CD4-positive, alpha-beta memory T cell (primary cell): ENCODE results near the gene DLGAP1. TPM values are rescaled to one million over a fixed set of nuclear protein-coding genes. Genes with fewer than 3 reads are reported as not detected.
"Not testable (repeated sequence)": the region's sequence is repeated elsewhere in the genome, so short reads cannot be mapped to it uniquely, and the experiment has no call there.

Experiments
- CTCF ChIA-PET: fragments of 350-600 bp; sonication (Branson Sonifier 250); formaldehyde crosslinking; loops from one replicate; lab custom pipeline; 2021; ENCODE audit warnings: inconsistent platforms; ENCODE audit not compliant: partially characterized antibody; lab: Charles Lee
- POLR2A ChIA-PET: fragments of 350-600 bp; sonication (Branson Sonifier 250); formaldehyde crosslinking; loops from one replicate; lab custom pipeline; 2021; ENCODE audit not compliant: partially characterized antibody; lab: Charles Lee
- DNase-seq, 5 donors: peaks; one replicate each; pipeline versions ENCODE4 v3.0.0 to v3.0.0-alpha.2; 2020 to 2022; ENCODE audit warnings: mixed read lengths in 1 of 5
- H3K27ac ChIP-seq: one replicate; pipeline ENCODE4 v1.7.0; 2013; ENCODE audit warnings: low read depth, low read length
- H3K27me3 ChIP-seq: 2 replicates; pipeline ENCODE4 v1.7.0; 2013; ENCODE audit warnings: mild to moderate bottlenecking, low read length, moderate library complexity; ENCODE audit not compliant: insufficient read depth
- H3K36me3 ChIP-seq: 2 replicates; pipeline ENCODE4 v1.7.0; 2013; ENCODE audit warnings: mild to moderate bottlenecking, low read length, moderate library complexity; ENCODE audit not compliant: insufficient read depth
- H3K4me1 ChIP-seq: 2 replicates; pipeline ENCODE4 v1.7.0; 2013; ENCODE audit warnings: mild to moderate bottlenecking, low read length, moderate library complexity; ENCODE audit not compliant: insufficient read depth
- H3K4me3 ChIP-seq, 2 donors: one replicate each; pipeline ENCODE4 v1.7.0; 2013; ENCODE audit warnings: low read length in 2 of 2, mild to moderate bottlenecking in 1 of 2
- H3K9me3 ChIP-seq, 2 donors: one replicate each; pipeline ENCODE4 v1.7.0; 2013; ENCODE audit warnings: low read length in 2 of 2, control low read depth in 1 of 2; ENCODE audit not compliant: control insufficient read depth in 1 of 2
- H3K27ac Mint-ChIP-seq, 7 donors: one replicate each; pipeline ENCODE4 v1.8.0; 2020 to 2021; ENCODE audit warnings: mixed read lengths in 7 of 7, mild to moderate bottlenecking in 6 of 7, inconsistent platforms in 3 of 7, moderate library complexity in 3 of 7
- H3K27me3 Mint-ChIP-seq, 2 donors: one replicate each; pipeline ENCODE4 v1.8.0; 2020 to 2021; ENCODE audit warnings: mixed read lengths in 2 of 2
- H3K36me3 Mint-ChIP-seq, 2 donors: one replicate each; pipeline ENCODE4 v1.8.0; 2020 to 2021; ENCODE audit warnings: mixed read lengths in 2 of 2, inconsistent platforms in 1 of 2, mild to moderate bottlenecking in 1 of 2
- H3K4me1 Mint-ChIP-seq, 4 donors: one replicate each; pipeline ENCODE4 v1.8.0; 2020 to 2021; ENCODE audit warnings: mixed read lengths in 4 of 4, mild to moderate bottlenecking in 1 of 4
- H3K4me3 Mint-ChIP-seq, 8 donors: one replicate each; pipeline ENCODE4 v1.8.0; 2020 to 2021; ENCODE audit warnings: mixed read lengths in 8 of 8, mild to moderate bottlenecking in 7 of 8, moderate library complexity in 6 of 8, inconsistent platforms in 3 of 8
- H3K9me3 Mint-ChIP-seq, 8 donors: one replicate each; pipeline ENCODE4 v1.8.0; 2020 to 2021; ENCODE audit warnings: mixed read lengths in 8 of 8, mild to moderate bottlenecking in 5 of 8, inconsistent platforms in 3 of 8, moderate library complexity in 1 of 8
- intact Hi-C: fragments of 100-400 bp; cut with micrococcal nuclease; formaldehyde crosslinking; loops from one replicate; pipeline ENCODE4 v1.15.1; 2023
- polyA plus RNA-seq, 2 donors: library from polyadenylated mRNA; unstranded; fragments of 300-500 nt; fragmentation: Illumina TruSeq; gene quantifications; one replicate each; pipeline ENCODE4 v1.2.3, GENCODE V29; 2021
- total RNA-seq, 2 experiments: library from RNA; stranded (reverse); gene quantifications; one replicate each; pipeline ENCODE4 v1.2.3, GENCODE V29; 2021

DLGAP1 gene
- total and polyA plus RNA-seq, 4 experiments from 2014 or later, result 0.17 to 0.71 (median 0.45) TPM

DNA sequence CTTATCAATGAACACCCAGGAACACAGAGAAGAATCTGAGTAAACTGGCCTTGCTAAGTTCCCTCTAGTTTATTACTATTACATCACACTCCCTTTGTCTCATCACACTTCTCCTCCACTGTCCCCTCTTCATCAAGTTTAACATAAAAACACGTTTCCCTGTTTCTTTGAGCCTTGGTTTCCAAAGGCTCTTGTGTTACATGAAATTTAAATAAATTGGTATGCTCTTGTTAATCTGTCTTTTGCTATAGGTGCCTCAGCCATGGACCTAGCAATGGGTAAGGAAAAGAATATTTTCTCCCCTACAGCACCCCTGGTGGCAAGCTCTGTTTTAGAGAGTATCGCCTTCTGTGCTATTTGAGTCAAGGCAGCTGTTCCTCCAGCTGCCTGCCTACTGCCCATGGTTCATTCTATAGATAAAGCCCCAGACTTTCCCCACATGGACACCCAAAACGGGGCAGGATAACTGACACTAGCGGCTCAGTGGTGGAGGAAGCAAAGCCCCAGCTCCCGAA is 973.4 kb downstream of the DLGAP1 start:
- no peaks in the 10 kb centered on the region for H3K27me3 ChIP-seq
- no peak overlapping the region for H3K4me3 Mint-ChIP-seq
- peaks cover 0 to 1% (median 0%) of the 10 kb centered on the region in 4 donors for H3K4me1 Mint-ChIP-seq
- H3K4me1 ChIP-seq, result no peaks in the 10 kb centered on the region
- no peaks in the 10 kb centered on the region for H3K9me3 ChIP-seq
- no peak overlapping the region for H3K27ac ChIP-seq
- H3K36me3 Mint-ChIP-seq, result no peaks in the 10 kb centered on the region
- H3K27ac Mint-ChIP-seq, result no peak overlapping the region
- no peak overlapping the region for H3K4me3 ChIP-seq
- DNase-seq, result peak in 3 of 5 donors; percentile 13 to 30 (median 19)
- POLR2A ChIA-PET, result interaction anchor here (1.2 to 1.5 kb wide), 2 partner anchors 29 to 34 kb away, joined by 3 read pairs; no protein-coding TSS in a partner anchor
- no peaks in the 10 kb centered on the region for H3K36me3 ChIP-seq
- intact Hi-C loops, result no loop called here
- CTCF ChIA-PET, result interaction anchor here (0.8 to 1.5 kb wide), 7 partner anchors 23 to 184 kb away, joined by 3 to 14 read pairs (median 3); no protein-coding TSS in a partner anchor
- no peaks in the 10 kb centered on the region for H3K9me3 Mint-ChIP-seq
- peaks cover 0 to 2% of the 10 kb centered on the region in 2 donors for H3K27me3 Mint-ChIP-seq

DNA sequence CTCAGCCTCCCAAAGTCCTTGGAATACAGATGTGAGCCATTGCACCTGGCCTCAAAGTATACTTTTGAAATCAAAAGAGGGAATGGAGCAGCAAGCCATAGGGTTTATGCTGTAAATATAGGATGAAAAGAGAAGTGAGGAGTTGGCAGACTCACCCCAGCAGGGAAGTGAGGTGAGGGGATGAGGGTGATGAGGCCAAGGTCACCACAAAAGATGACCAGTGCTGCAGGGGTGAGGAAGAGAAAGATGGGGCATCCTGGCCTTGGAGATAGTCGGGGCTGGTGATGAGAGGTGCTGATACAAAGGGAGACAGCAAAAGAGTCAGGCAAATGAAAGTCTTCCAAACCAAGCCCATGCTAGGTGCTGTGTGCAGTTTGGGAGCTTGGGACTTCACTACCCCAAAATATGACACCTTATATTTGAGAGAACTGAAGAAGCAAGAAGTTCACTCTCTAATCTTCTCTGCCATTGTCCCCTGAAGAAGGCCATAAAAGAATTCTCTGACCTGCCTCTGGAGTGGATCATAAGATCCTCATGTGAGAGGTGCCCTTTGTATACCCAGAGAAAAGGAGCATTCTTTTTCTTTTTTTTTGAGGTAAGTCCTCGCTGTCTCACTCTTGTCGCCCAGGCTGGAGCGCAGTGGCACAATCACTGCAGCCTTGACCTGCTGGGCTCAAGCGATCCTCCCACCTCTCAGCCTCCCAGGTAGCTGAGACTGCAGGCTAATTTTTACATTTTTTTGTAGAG is 974.1 kb downstream of the DLGAP1 start:
- Histone ChIP-seq H3K27ac (no peak overlapping the region), H3K4me1 (no peaks in the 10 kb centered on the region), H3K9me3 (no peaks in the 10 kb centered on the region), H3K27me3 (no peaks in the 10 kb centered on the region), H3K4me3 (no peak overlapping the region), H3K36me3 (no peaks in the 10 kb centered on the region)
- CTCF ChIA-PET, result interaction anchor here (0.9 to 1.5 kb wide), 5 partner anchors 23 to 185 kb away, joined by 3 to 14 read pairs (median 3); no protein-coding TSS in a partner anchor
- intact Hi-C loops, result no loop called here
- DNase-seq, result no peak
- Mint-ChIP-seq H3K27me3 (peaks cover 0 to 2% of the 10 kb centered on the region in 2 donors), H3K27ac (no peak overlapping the region), H3K4me1 (peaks cover 0 to 1% (median 0%) of the 10 kb centered on the region in 4 donors), H3K9me3 (no peaks in the 10 kb centered on the region), H3K36me3 (no peaks in the 10 kb centered on the region), H3K4me3 (no peak overlapping the region)
- POLR2A ChIA-PET, result interaction anchor here (1.2 to 1.5 kb wide), 2 partner anchors 28 to 33 kb away, joined by 3 read pairs; no protein-coding TSS in a partner anchor

DNA sequence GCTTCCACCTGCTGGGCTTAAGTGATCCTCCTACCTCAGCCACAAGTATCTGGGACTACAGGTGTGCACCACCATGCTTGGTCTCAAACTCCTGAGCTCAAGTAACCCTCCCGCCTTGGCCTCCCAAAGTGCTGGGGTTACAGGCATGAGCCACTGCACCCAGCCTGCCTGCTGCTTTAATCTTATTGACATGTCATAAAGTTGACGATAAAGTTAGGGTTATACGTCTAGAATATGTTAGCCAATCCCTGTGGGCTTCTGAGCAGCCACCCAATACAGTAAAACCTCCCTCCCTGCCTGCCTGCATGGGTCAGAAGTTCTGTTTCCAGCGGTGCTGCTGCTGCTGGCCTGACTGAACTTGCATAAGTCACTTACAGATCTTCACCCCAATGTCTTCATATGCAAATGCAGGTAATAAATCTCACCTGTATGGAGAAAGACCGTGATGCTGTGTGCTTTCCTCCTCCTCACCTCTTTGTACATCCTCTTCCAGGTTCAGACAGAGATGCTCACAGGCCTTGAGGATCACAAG is 975.1 kb downstream of the DLGAP1 start:
- H3K27me3 ChIP-seq, result no peaks in the 10 kb centered on the region
- H3K36me3 ChIP-seq, result no peaks in the 10 kb centered on the region
- H3K4me1 ChIP-seq, result no peaks in the 10 kb centered on the region
- H3K9me3 ChIP-seq, result no peaks in the 10 kb centered on the region
- Mint-ChIP-seq H3K36me3 (no peaks in the 10 kb centered on the region), H3K9me3 (no peaks in the 10 kb centered on the region), H3K4me1 (no peaks in the 10 kb centered on the region), H3K27me3 (peaks cover 0 to 2% of the 10 kb centered on the region in 2 donors), H3K27ac (peak overlapping the region in 1 of 7 donors; percentile 47), H3K4me3 (no peak overlapping the region)
- ChIA-PET POLR2A (no interaction called here), CTCF (interaction anchor here (0.8 to 1.0 kb wide), 2 partner anchors 8 to 14 kb away, joined by 3 read pairs; no protein-coding TSS in a partner anchor)
- intact Hi-C loops, result no loop called here
- no peak overlapping the region for H3K4me3 ChIP-seq
- DNase-seq, result no peak
- H3K27ac ChIP-seq, result no peak overlapping the region

DNA sequence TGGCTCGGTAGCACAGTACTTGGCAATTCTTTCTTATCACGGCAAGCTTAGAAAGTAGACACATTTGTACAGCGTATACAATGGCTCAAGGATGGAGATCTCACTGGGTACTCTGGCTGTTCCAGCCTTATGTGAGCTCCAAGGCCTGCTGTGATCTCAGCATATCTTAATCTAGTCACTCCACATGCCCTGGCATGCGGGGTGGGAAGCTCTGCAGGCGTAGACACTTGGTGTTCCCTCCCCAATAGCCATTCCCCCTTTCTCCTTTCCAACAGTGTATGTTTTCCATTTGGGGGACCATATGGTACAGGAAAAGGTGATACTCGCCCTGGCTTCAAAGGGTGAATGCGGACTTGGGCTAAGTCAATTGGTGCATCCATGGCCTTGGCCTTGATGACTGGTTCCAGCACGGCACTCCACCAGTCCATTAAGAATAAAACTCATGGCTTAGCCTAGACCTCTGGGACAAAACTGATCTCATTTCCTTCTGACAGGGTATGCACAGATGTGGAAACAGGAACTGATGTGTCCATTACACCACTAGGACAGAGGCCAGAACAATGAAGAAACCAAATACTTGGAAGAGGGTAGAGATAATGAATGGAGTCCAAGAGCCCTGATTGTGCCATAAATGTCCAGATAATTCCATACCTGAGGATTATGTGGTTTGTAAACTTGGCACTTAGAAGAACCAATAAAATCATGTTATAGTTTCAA is 976.7 kb downstream of the DLGAP1 start:
- ChIA-PET CTCF (interaction anchor here (1.1 to 1.5 kb wide), 5 partner anchors 9 to 181 kb away, joined by 3 to 5 read pairs (median 4); no protein-coding TSS in a partner anchor), POLR2A (no interaction called here)
- Mint-ChIP-seq H3K4me3 (no peak overlapping the region), H3K36me3 (peaks cover 0 to 4% of the 10 kb centered on the region in 2 donors), H3K9me3 (peaks cover 0 to 2% (median 0%) of the 10 kb centered on the region in 8 donors), H3K4me1 (peaks cover 0 to 6% (median 3%) of the 10 kb centered on the region in 4 donors), H3K27ac (no peak overlapping the region), H3K27me3 (peaks cover 0 to under 1% of the 10 kb centered on the region in 2 donors)
- Histone ChIP-seq H3K4me3 (no peak overlapping the region), H3K4me1 (no peaks in the 10 kb centered on the region), H3K27me3 (no peaks in the 10 kb centered on the region), H3K27ac (no peak overlapping the region), H3K36me3 (no peaks in the 10 kb centered on the region), H3K9me3 (no peaks in the 10 kb centered on the region)
- intact Hi-C loops, result no loop called here
- DNase-seq, result no peak

DNA sequence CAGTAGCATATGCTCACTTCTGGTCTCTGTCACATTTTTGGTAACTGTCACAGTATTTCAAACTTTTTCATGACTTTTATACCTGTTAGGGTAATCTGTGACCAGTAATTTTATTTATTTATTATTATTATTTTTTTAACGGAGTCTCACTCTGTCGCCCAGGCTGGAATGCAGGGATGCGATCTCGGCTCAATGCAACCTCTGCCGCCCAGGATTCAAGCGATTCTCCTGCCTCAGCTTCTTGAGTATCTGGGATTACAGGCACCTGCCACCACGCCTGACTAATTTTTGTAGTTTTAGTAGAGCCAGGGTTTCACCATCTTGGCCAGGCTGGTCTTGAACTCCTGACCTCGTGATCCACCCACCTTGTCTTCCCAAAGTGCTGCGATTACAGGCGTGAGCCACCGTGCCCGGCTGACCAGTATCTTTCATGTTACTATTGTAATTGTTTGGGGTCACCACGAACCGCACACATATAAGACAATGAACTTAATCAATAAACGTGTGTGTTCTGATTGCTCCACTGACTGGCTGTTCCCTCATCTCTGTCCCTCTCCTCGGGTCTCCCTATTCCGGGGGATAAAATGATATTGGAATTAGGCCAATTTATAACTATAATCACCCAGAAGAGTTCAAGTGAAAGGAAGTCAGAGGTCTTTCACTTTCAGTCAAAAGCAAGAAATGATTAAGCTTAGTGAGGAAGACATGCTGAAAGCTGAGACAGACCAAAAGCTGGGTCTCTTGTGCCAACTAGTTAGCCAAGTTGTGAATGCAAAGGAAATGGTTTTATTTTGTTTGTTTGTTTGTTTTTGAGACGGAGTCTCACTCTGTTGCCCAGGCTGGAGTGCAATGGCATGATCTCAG is 982.2 kb downstream of the DLGAP1 start:
- Mint-ChIP-seq H3K36me3 (peaks cover 0 to 4% of the 10 kb centered on the region in 2 donors), H3K9me3 (peaks cover 0 to 2% (median 0%) of the 10 kb centered on the region in 8 donors), H3K27ac (peak overlapping the region in 3 of 7 donors; percentile 3 to 79 (median 79)), H3K27me3 (no peaks in the 10 kb centered on the region), H3K4me3 (peak overlapping the region in 4 of 8 donors; percentile 23 to 70 (median 54)), H3K4me1 (peaks cover 4 to 12% (median 8%) of the 10 kb centered on the region in 4 donors)
- H3K36me3 ChIP-seq, result no peaks in the 10 kb centered on the region
- no peak overlapping the region for H3K4me3 ChIP-seq
- H3K27ac ChIP-seq, result no peak overlapping the region
- ChIA-PET POLR2A (interaction anchor here (1.0 kb wide), 1 partner anchor 14 kb away, joined by 4 read pairs; no protein-coding TSS in a partner anchor), CTCF (interaction anchor here (1.5 to 1.8 kb wide), 2 partner anchors 18 to 113 kb away, joined by 4 to 7 read pairs; no protein-coding TSS in a partner anchor)
- H3K4me1 ChIP-seq, result no peaks in the 10 kb centered on the region
- no peaks in the 10 kb centered on the region for H3K27me3 ChIP-seq
- no peak for DNase-seq
- H3K9me3 ChIP-seq, result no peaks in the 10 kb centered on the region
- intact Hi-C loops, result no loop called here

DNA sequence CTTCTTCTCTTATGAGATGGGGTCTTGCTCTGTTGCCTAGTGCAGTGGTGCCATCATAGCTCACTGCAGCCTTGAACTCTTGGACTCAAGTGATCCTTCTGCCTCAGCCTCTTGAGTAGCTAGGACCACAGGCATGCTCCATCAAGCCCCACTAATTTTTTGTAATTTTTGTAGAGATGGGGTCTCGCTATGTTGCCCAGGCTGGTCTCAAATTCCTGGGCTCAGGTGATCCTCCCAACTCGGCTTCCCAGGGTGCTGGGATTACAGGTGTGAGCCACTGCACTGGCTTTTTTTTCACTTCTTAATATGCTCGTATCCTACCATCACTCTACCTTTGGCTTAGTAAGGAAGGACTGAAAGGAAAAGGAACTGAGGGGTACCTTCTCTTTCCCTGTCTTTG is 983.0 kb downstream of the DLGAP1 start:
- intact Hi-C loops, H3K4me3 Mint-ChIP-seq, H3K36me3 ChIP-seq, H3K27ac ChIP-seq, H3K27me3 ChIP-seq, H3K9me3 Mint-ChIP-seq, H3K4me3 ChIP-seq, DNase-seq, POLR2A ChIA-PET, H3K9me3 ChIP-seq, H3K36me3 Mint-ChIP-seq, H3K4me1 ChIP-seq, H3K27ac Mint-ChIP-seq, H3K27me3 Mint-ChIP-seq: not testable (repeated sequence)
- CTCF ChIA-PET, result interaction anchor here (1.5 kb wide), 1 partner anchor 17 kb away, joined by 4 read pairs; no protein-coding TSS in a partner anchor
- peaks cover 6 to 15% (median 11%) of the 10 kb centered on the region in 4 donors for H3K4me1 Mint-ChIP-seq
